ENCODE data around the gene TPCN1. TPM values are rescaled to one million over a fixed set of nuclear protein-coding genes. Genes with fewer than 3 reads are reported as not detected.

Gene TPCN1
- total RNA-seq, 1 experiment from 2014 or later: 18.8 TPM

GRCh38 chr12:113232089-113232839, 11.0 kb downstream of the TPCN1 start:
- Histone ChIP-seq H3K36me3 (ENCODE audit: insufficient read depth, low read length, poor library complexity, severe bottlenecking) (peaks cover 14% of the 10 kb centered on the region), H3K4me1 (ENCODE audit: insufficient read depth, low read length, poor library complexity, severe bottlenecking) (peaks cover 14% of the 10 kb centered on the region), H3K4me3 (ENCODE audit: low read depth, low read length, poor library complexity, severe bottlenecking) (no peak overlapping the region), H3K9me3 (ENCODE audit: low read depth, low read length, poor library complexity, severe bottlenecking) (no peaks in the 10 kb centered on the region), H3K27me3 (replicated peaks; ENCODE audit: insufficient read depth, low read depth, low read length, poor library complexity) (no peaks in the 10 kb centered on the region), H3K27ac (ENCODE audit: low read depth, low read length, poor library complexity, severe bottlenecking) (peak overlapping the region; percentile 59)
- no peak for TF ChIP-seq EZH2 (IDR thresholded peaks at IDR 0.05; ENCODE audit: borderline replicate concordance, low read depth, low read length, poor library complexity, severe bottlenecking)
- TF ChIP-seq CTCF (conservative IDR thresholded peaks at IDR 0.05; ENCODE audit: low read depth, low read length): no peak
- POLR2A ChIA-PET (ENCODE audit: low non-redundant PET): no interaction called here
- intact Hi-C loops (cut with micrococcal nuclease; ENCODE audit: unreplicated experiment): no loop called here
- CTCF ChIA-PET: no interaction called here
- no TSS peak for BruUV-seq (replicated peaks)
- DNase-seq (ENCODE audit: low spot score): no peak

DNA sequence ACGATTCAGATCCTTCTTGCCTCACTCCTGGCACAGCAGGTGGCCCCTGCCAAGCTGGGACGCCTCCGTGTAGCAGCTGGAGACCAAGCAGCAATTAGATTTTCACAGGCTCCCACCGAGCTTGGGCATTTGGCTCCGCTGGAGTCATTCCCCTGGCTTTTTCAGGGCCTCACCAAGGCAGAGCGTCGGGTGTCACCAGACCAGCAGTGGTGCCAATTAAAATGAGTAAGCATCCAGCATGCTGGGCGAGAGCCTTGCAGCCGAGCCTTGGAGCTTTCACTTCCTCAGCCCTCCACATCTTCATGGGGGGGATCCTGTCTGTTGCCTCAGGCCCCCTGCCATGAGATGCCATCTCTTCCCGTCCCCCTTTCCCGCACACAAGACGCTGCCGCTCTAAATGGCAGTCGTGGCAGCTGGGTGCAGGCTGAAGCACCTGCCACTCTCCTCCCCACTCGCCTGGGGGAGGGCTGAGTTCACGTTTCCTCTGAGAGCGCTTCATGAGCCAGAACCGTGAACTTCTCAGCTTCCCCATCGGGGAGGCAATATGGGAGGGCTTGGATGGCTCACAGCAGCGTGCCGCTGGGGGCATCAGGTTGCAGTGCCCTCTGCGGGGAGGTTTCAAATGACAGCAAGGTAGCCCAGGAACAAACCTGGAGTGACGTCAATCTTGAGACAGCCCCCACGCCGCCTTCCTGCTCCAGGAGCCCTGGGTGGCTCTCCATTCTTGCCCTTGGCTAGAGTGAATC, 11.7 kb downstream of the TPCN1 start:
- Histone ChIP-seq H3K36me3 (ENCODE audit: insufficient read depth, low read length, poor library complexity, severe bottlenecking) (peaks cover 14% of the 10 kb centered on the region), H3K4me1 (ENCODE audit: insufficient read depth, low read length, poor library complexity, severe bottlenecking) (peaks cover 14% of the 10 kb centered on the region), H3K4me3 (ENCODE audit: low read depth, low read length, poor library complexity, severe bottlenecking) (no peak overlapping the region), H3K27me3 (replicated peaks; ENCODE audit: insufficient read depth, low read depth, low read length, poor library complexity) (no peaks in the 10 kb centered on the region), H3K9me3 (ENCODE audit: low read depth, low read length, poor library complexity, severe bottlenecking) (no peaks in the 10 kb centered on the region), H3K27ac (ENCODE audit: low read depth, low read length, poor library complexity, severe bottlenecking) (peak overlapping the region; percentile 59)
- ChIA-PET CTCF (no interaction called here), POLR2A (ENCODE audit: low non-redundant PET) (no interaction called here)
- intact Hi-C loops (cut with micrococcal nuclease; ENCODE audit: unreplicated experiment): no loop called here
- no TSS peak for BruUV-seq (replicated peaks)
- TF ChIP-seq EZH2 (IDR thresholded peaks at IDR 0.05; ENCODE audit: borderline replicate concordance, low read depth, low read length, poor library complexity, severe bottlenecking) (no peak), CTCF (conservative IDR thresholded peaks at IDR 0.05; ENCODE audit: low read depth, low read length) (0 out of 2 replicates have a peak, but pooled peaks have one; percentile 26)
- DNase-seq (ENCODE audit: low spot score): peak; percentile 89

DNA sequence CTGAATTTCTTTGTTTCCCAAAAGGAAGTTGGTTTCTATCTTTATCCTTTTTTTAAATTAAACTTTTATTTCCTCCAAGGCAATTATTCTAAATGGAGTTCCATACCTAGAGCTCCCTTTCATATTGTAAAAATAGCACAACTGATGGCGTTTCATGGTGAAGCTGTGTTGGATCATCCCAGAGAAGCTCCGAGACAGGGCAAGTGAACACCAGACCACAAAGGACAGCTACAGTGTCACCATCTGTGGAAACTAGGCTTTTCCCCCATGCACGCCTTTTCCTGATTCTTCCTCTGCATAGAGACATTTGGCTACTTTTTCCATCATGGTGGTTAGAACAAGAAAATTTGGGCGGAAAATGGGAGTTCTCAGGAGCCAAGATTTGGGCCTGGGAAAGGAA, 12.7 kb downstream of the TPCN1 start:
- H3K9me3 ChIP-seq (ENCODE audit: low read depth, low read length, poor library complexity, severe bottlenecking): no peaks in the 10 kb centered on the region
- no peak overlapping the region for H3K27ac ChIP-seq (ENCODE audit: low read depth, low read length, poor library complexity, severe bottlenecking)
- H3K27me3 ChIP-seq (replicated peaks; ENCODE audit: insufficient read depth, low read depth, low read length, poor library complexity): no peaks in the 10 kb centered on the region
- TF ChIP-seq CTCF (conservative IDR thresholded peaks at IDR 0.05; ENCODE audit: low read depth, low read length): no peak
- TF ChIP-seq EZH2 (IDR thresholded peaks at IDR 0.05; ENCODE audit: borderline replicate concordance, low read depth, low read length, poor library complexity, severe bottlenecking): no peak
- peaks cover 14% of the 10 kb centered on the region for H3K36me3 ChIP-seq (ENCODE audit: insufficient read depth, low read length, poor library complexity, severe bottlenecking)
- intact Hi-C loops (cut with micrococcal nuclease; ENCODE audit: unreplicated experiment): no loop called here
- no TSS peak for BruUV-seq (replicated peaks)
- no peak for DNase-seq (ENCODE audit: low spot score)
- H3K4me3 ChIP-seq (ENCODE audit: low read depth, low read length, poor library complexity, severe bottlenecking): no peak overlapping the region
- POLR2A ChIA-PET (ENCODE audit: low non-redundant PET): no interaction called here
- CTCF ChIA-PET: no interaction called here
- H3K4me1 ChIP-seq (ENCODE audit: insufficient read depth, low read length, poor library complexity, severe bottlenecking): peaks cover 14% of the 10 kb centered on the region
